OCI-LY7 (cell line): ENCODE measurements around the gene EHD2.

Experiments
- CTCF ChIP-seq: fragments of 200-600 bp; sonication (generic); conservative IDR thresholded peaks from 2 replicates; pipeline ENCODE4 v1.5.1; 2014; ENCODE audit warnings: mild to moderate bottlenecking, antibody characterized with exemption, low read length, moderate library complexity, mixed read lengths
- EZH2phosphoT487 ChIP-seq: fragments of 200-600 bp; sonication (generic); IDR thresholded peaks from 2 replicates; pipeline ENCODE4 v1.6.1; 2018; ENCODE audit warnings: low read depth, borderline replicate concordance, mild to moderate bottlenecking, mixed run types, antibody characterized with exemption, low read length, moderate library complexity, mixed read lengths

DNA sequence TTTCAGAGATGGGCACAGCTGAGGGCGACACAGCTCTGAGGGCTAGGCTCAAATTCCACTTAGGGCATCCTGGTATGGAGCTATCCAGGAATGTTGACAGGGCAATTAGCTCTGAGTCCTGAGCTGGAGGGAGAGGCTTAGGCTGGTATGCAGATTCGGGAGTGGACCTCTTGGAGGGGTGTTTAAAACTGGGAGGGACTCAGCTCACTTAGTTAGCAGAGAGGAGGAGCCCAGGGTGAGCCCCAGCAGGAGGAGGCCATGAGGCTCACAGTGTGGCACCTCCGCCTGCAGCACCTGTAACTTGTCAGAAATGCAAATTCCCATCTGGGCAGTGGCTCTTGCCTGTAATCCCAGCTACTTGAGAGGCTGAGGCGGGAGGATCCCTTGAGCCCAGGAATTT, 21.9 kb downstream of the EHD2 start:
- TF ChIP-seq CTCF (no peak), EZH2phosphoT487 (no peak)
